HCT116 (cell line): Measurements from ENCODE around the gene NUDT14. TPM values are rescaled to one million over a fixed set of nuclear protein-coding genes. Genes with fewer than 3 reads are reported as not detected.

Experiments used
- ATAC-seq: fragments of 200-7000 bp; cut with Tn5 transposase; 2 replicates; pipeline ENCODE4 v1.9.1; 2020; ENCODE audit warnings: mild to moderate bottlenecking, moderate library complexity
- BruUV-seq: library from RNA; stranded (reverse); fragments of 400-500 nt; replicated peaks from 2 replicates; lab custom pipeline; 2021; lab: Mats Ljungman, UMichigan
- CTCF ChIA-PET: fragments of 300-600 bp; sonication (Branson Sonifier 250); formaldehyde crosslinking; loops from one replicate; lab custom pipeline; 2021; ENCODE audit warnings: antibody characterized with exemption; lab: Charles Lee
- POLR2A ChIA-PET: fragments of 300-600, 350-600 bp; sonication (Branson Sonifier 250); formaldehyde crosslinking; loops from one replicate; lab custom pipeline; 2021; ENCODE audit warnings: antibody characterized with exemption; lab: Charles Lee
- RAD21 ChIA-PET, 2 experiments: fragments of 300-600 bp; sonication (Branson Sonifier 250); formaldehyde crosslinking; loops; one replicate each; lab custom pipeline; 2023; ENCODE audit warnings: low total read pairs in 2 of 2; ENCODE audit not compliant: uncharacterized antibody in 2 of 2, unreplicated experiment in 2 of 2, low non-redundant PET in 1 of 2; lab: Charles Lee
- DNase-seq: peaks from one replicate; pipeline ENCODE4 v3.0.0-alpha.2; 2010; ENCODE audit warnings: low read depth, low spot score
- H2AFZ ChIP-seq: fragments of 200-600 bp; shearing (Covaris generic), sonication (generic); 2 replicates; pipeline ENCODE4 v1.6.1; 2017; ENCODE audit warnings: low read depth, mixed run types, mixed read lengths, antibody characterized with exemption, low read length; ENCODE audit not compliant: poor library complexity, severe bottlenecking
- H3K27ac ChIP-seq: 2 replicates; pipeline ENCODE4 v1.5.1; 2012; ENCODE audit warnings: low read depth, low read length
- H3K27me3 ChIP-seq: fragments of 200-600 bp; sonication (generic); 2 replicates; pipeline ENCODE4 v1.6.1; 2016; ENCODE audit warnings: mixed run types, low read length, mixed read lengths; ENCODE audit not compliant: insufficient read depth
- H3K36me3 ChIP-seq, 2 experiments: fragments of 200-500 bp in 1 of 2; fragments of 200-600 bp in 1 of 2; sonication (Bioruptor generic) in 1 of 2; sonication (generic) in 1 of 2; 2 replicates each; pipeline versions ENCODE4 v1.5.1 to v1.6.1; 2014 to 2016; ENCODE audit warnings: low read length in 2 of 2, inconsistent platforms in 1 of 2, mixed read lengths in 1 of 2, mixed run types in 1 of 2; ENCODE audit not compliant: insufficient read depth in 2 of 2, control insufficient read depth in 1 of 2
- H3K4me1 ChIP-seq, 2 experiments: fragments of 200-600 bp in 1 of 2; sonication (generic) in 1 of 2; 2 replicates each; pipeline versions ENCODE4 v1.5.1 to v1.6.1; 2012 to 2017; ENCODE audit warnings: low read length in 2 of 2, inconsistent platforms in 1 of 2, mild to moderate bottlenecking in 1 of 2, mixed read lengths in 1 of 2, mixed run types in 1 of 2, moderate library complexity in 1 of 2; ENCODE audit not compliant: insufficient read depth in 2 of 2, control insufficient read depth in 1 of 2
- H3K4me2 ChIP-seq: fragments of 200-600 bp; sonication (generic); 2 replicates; pipeline ENCODE4 v1.6.1; 2017; ENCODE audit warnings: mixed run types, low read length, mixed read lengths
- H3K4me3 ChIP-seq, 2 experiments: fragments of 200-600 bp in 1 of 2; sonication (generic) in 1 of 2; replicated peaks in 1 of 2; 2 replicates each; pipeline ENCODE4 v1.5.1; 2011 to 2016; ENCODE audit warnings: low read length in 2 of 2, control low read depth in 1 of 2, low read depth in 1 of 2, mild to moderate bottlenecking in 1 of 2, mixed read lengths in 1 of 2, mixed run types in 1 of 2
- H3K79me2 ChIP-seq: fragments of 200-600 bp; sonication (generic); 2 replicates; pipeline ENCODE4 v1.6.1; 2017; ENCODE audit warnings: mild to moderate bottlenecking, mixed run types, low read length, moderate library complexity, mixed read lengths; ENCODE audit not compliant: insufficient read depth
- H3K9ac ChIP-seq: fragments of 200-600 bp; sonication (generic); 2 replicates; pipeline ENCODE4 v1.6.1; 2016; ENCODE audit warnings: low read length, mixed read lengths
- H3K9me2 ChIP-seq: fragments of 200-600 bp; sonication (generic), shearing (Covaris generic); 2 replicates; pipeline ENCODE4 v1.6.1; 2017; ENCODE audit warnings: mixed run types, mild to moderate bottlenecking, moderate library complexity; ENCODE audit not compliant: insufficient read depth
- H3K9me3 ChIP-seq, 2 experiments: fragments of 200-500 bp in 1 of 2; fragments of 200-600 bp in 1 of 2; sonication (Bioruptor generic) in 1 of 2; sonication (generic) in 1 of 2; 2 replicates each; pipeline ENCODE4 v1.6.1; 2014 to 2017; ENCODE audit warnings: low read length in 2 of 2, mixed read lengths in 2 of 2, inconsistent platforms in 1 of 2, low read depth in 1 of 2, mild to moderate bottlenecking in 1 of 2, mixed run types in 1 of 2, moderate library complexity in 1 of 2; ENCODE audit not compliant: control insufficient read depth in 1 of 2, insufficient read depth in 1 of 2
- H4K20me1 ChIP-seq: fragments of 200-600 bp; sonication (generic), shearing (Covaris generic); 2 replicates; pipeline ENCODE4 v1.6.1; 2017; ENCODE audit warnings: mixed run types, mild to moderate bottlenecking, moderate library complexity; ENCODE audit not compliant: insufficient read depth
- CTCF ChIP-seq, 3 experiments: fragments of 200-600 bp in 1 of 3; sonication (generic) in 1 of 3; IDR thresholded peaks in 2 of 3; conservative IDR thresholded peaks in 1 of 3; 2 replicates each; pipeline ENCODE4 v1.5.1; 2012 to 2017; ENCODE audit warnings: low read depth in 2 of 3, low read length in 2 of 3, antibody characterized with exemption in 1 of 3, borderline replicate concordance in 1 of 3, control low read depth in 1 of 3, mild to moderate bottlenecking in 1 of 3, mixed read lengths in 1 of 3, mixed run types in 1 of 3, moderate library complexity in 1 of 3; ENCODE audit not compliant: insufficient read depth in 1 of 3
- SIN3A ChIP-seq: IDR thresholded peaks from 2 replicates; pipeline ENCODE4 v1.6.1; 2012; ENCODE audit warnings: low read depth
- intact Hi-C: fragments of 100-400 bp; cut with micrococcal nuclease; formaldehyde crosslinking; loops from 2 replicates; pipeline ENCODE4 v1.10.0; 2022
- total RNA-seq: library from RNA; stranded (reverse); gene quantifications from one replicate; pipeline ENCODE4 v1.2.1, GENCODE V29; 2021; ENCODE audit not compliant: unreplicated experiment

The NUDT14 gene
- total RNA-seq, 1 experiment from 2014 or later = 56.1 TPM

- CTCF ChIA-PET = interaction anchor here (0.8 to 2.1 kb wide), 4 partner anchors 9 to 183 kb away, joined by 4 to 10 read pairs (median 5); no protein-coding TSS in a partner anchor
Measured at GRCh38 chr14:105168979-105169507, 12.1 kb downstream of the NUDT14 start.

More at GRCh38 chr14:105168979-105169507, 12.1 kb downstream of the NUDT14 start:
- BruUV-seq = no TSS peak
- Histone ChIP-seq H3K4me2 (peak overlapping the region; percentile 79), H3K4me3 (peak overlapping the region; percentile 19 to 48), H3K9me3 (no peaks in the 10 kb centered on the region), H3K4me1 (peaks cover 45 to 62% of the 10 kb centered on the region in 2 experiments), H3K27ac (peak overlapping the region; percentile 50; the same call in 1 of the 2 replicates), H2AFZ (no peak overlapping the region), H3K36me3 (peaks cover 0 to 3% of the 10 kb centered on the region in 2 experiments; a peak in 1 of 4 replicates), H3K27me3 (no peaks in the 10 kb centered on the region)
- no peak for DNase-seq
- intact Hi-C loops = loop anchor here (10.0 kb wide), 1 partner anchor 194 kb away; the partner anchor contains the start of gene AHNAK2
- no peak for TF ChIP-seq SIN3A
- peak in 2 of 3 experiments; percentile 58 to 60; a peak in 4 of 6 replicates for TF ChIP-seq CTCF (IDR thresholded peaks at IDR 0.05 in 2 of 3, conservative IDR thresholded peaks at IDR 0.05 in 1 of 3; ENCODE audit: borderline replicate concordance in 1 of 3, insufficient read depth in 1 of 3, low read depth in 2 of 3, low read length in 2 of 3)
- TF ChIP-seq, all 23 proteins: peak for 1
- Histone ChIP-seq H4K20me1 (no peaks in the 10 kb centered on the region; the same call in 1 of the 2 replicates), H3K9me2 (no peaks in the 10 kb centered on the region), H3K9ac (peak overlapping the region; percentile 25; the same call in 1 of the 2 replicates), H3K79me2 (peaks cover 35% of the 10 kb centered on the region)
- POLR2A ChIA-PET = interaction anchor here (1.3 to 1.5 kb wide), 2 partner anchors 77 to 82 kb away, joined by 3 read pairs; no protein-coding TSS in a partner anchor
- RAD21 ChIA-PET = no interaction called here
- peak; percentile 52 for ATAC-seq
